HFF-Myc (cell line): ENCODE measurements around the gene ZSWIM8.
A peak's percentile ranks its signal among the peaks of the same experiment; 100 is the strongest.
"Not testable (repeated sequence)": the region's sequence is repeated elsewhere in the genome, so short reads cannot be mapped to it uniquely, and the experiment has no call there.

ENCODE experiments used
- DNase-seq: peaks from one replicate; pipeline ENCODE4 v3.0.0-alpha.2; 2011; ENCODE audit warnings: low read depth; ENCODE audit errors: extremely low read depth
- H3K4me3 ChIP-seq: replicated peaks from 2 replicates; pipeline ENCODE4 v1.5.1; 2011; ENCODE audit warnings: low read depth, mild to moderate bottlenecking, control low read depth, low read length
- TF ChIP-seq, protein P1 (sequence below): IDR thresholded peaks from 2 replicates; pipeline ENCODE4 v1.5.1; 2012; ENCODE audit warnings: mild to moderate bottlenecking, low read depth, low read length, control low read depth; ENCODE audit errors: missing control alignments

ZSWIM8 gene

DNA sequence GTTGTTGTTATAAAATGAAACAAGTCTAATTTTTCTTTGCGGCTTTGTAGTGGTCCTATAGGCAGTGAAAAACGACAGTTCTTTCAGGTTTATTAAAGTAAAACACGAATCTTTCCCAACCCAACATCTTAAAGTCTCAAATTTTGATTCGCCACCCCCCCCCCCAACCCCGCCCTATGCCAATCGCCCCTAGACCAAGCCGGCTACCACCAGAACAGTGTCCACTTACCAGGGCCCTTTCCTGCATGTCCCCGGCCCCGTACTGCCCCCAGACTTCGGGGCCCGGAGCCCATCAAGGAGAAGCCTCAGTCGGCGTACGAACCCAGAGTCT lies 3.9 kb upstream of the ZSWIM8 start:
- TF ChIP-seq, protein P1, sequence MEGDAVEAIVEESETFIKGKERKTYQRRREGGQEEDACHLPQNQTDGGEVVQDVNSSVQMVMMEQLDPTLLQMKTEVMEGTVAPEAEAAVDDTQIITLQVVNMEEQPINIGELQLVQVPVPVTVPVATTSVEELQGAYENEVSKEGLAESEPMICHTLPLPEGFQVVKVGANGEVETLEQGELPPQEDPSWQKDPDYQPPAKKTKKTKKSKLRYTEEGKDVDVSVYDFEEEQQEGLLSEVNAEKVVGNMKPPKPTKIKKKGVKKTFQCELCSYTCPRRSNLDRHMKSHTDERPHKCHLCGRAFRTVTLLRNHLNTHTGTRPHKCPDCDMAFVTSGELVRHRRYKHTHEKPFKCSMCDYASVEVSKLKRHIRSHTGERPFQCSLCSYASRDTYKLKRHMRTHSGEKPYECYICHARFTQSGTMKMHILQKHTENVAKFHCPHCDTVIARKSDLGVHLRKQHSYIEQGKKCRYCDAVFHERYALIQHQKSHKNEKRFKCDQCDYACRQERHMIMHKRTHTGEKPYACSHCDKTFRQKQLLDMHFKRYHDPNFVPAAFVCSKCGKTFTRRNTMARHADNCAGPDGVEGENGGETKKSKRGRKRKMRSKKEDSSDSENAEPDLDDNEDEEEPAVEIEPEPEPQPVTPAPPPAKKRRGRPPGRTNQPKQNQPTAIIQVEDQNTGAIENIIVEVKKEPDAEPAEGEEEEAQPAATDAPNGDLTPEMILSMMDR: no peak
- DNase-seq: no peak

DNA sequence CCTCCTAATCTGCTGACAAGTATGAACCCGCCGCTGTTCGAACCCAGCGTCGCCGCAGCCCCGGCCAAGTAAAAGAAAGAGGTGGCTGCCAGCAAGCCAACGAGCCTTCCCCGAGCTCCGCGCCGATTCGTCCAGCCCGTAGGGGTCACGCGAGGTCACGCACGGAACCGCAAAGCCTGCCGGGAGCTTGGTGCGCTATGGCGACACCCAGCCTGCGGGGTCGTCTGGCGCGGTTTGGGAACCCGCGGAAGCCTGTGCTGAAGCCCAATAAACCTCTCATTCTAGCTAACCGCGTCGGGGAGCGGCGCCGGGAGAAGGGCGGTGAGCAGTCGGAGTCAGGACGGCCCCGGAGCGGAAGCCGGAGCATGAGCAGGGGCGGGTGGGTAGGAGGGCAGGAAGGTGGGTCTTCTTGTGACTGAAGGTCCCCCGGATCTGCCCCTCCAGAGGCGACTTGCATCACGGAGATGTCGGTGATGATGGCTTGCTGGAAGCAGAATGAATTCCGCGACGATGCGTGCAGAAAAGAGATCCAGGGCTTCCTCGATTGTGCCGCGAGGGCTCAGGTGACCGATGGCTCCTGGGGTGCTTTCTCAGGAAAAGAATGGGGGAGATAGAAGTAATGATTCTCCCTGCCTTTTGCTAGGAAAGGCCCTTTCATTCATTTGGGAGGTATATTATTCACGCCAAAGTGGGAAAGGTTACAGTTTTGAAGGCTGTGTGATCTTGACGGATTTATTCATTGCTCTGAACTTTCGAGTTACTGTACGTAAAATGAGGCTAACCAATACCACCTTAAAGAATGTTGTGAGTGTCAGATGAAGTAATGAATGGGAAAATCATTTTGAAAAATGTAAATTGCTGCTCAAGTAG lies 3.3 kb upstream of the ZSWIM8 start, which contains the start of gene CHCHD1:
CHCHD1 (plus strand) TSS at position 170 of the 870 bp plus-strand sequence; CDS start at position 198, 28 bp downstream.
- peak; percentile 69 for DNase-seq
- H3K4me3 ChIP-seq: peak within 1 kb of the TSS; percentile 90
- TF ChIP-seq, protein P1: no peak

More for the DNA sequence above, 3.9 kb upstream of the ZSWIM8 start:
- H3K4me3 ChIP-seq: peak overlapping the region; percentile 90

DNA sequence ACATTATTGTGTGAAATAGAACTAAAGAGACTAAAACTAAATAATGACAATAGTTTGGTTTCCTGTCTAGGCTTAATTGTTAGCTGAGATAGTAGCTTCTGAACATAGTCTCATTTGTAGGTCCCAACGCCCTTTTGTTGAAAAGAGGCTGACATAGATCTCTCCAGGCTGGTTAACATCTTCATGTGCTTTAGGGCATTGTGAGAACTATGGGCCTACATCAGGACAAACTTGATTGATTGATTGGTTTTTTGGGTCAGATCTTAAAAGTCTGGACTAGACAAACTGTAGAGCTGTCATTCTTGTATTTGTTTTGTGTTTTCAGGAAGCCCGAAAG lies 2.7 kb upstream of the ZSWIM8 start:
- H3K4me3 ChIP-seq: peak overlapping the region; percentile 90
- TF ChIP-seq, protein P1: no peak
- DNase-seq: no peak

DNA sequence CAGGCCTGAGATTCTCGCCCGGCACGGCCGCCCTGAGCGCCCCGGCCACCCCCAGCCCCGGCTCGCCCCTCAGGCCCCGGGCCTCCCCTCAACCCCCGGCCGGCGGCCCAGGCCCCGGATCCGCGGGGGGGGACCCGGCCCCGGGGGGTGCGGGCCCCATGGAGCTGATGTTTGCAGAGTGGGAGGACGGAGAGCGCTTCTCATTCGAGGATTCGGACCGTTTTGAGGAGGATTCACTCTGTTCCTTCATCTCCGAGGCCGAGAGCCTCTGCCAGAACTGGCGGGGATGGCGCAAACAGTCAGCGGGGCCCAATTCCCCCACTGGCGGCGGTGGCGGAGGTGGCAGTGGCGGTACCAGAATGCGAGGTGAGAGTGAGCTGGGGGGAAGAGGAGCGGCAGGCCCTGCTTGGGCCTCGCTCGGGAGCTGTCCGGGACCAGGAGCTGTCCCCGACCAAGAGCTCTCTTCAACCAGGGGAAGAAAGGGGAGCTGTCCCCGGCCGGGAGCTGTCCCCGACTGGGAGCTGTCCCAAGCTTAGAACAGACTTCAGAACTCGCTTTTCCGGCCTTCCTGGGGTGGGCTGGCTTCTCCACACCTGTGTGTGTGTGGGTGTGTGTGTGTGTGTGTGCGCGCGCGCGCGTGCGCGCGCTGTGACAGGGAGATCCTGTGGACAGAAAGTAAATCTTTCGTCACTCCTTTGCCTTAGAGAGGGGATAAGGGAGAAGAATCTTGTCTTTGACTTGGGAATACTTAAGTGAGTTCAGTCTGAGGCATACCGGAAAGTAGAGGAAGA lies 510 bp downstream of the ZSWIM8 start:
- TF ChIP-seq, protein P1: no peak
- DNase-seq: no peak
- H3K4me3 ChIP-seq: peak overlapping the region; percentile 80

DNA sequence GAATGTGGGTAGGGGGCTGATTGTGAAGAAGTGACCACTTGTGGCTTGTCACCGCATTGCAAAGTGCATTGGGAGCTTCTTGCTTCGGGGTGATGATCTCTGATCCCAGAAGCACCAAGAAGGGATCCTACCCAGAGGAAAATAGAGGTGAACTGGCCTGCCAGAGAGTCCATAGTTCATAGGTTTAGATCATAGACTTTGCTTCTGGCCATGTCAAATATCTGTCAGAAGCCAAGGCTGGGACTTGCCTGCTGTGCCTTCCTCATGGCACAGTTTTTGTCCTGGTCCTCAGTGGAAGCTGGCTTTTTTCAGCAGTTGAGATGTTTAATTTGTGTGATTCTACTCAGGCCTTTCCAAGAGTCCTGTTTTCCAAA lies 1.1 kb downstream of the ZSWIM8 start:
- peak overlapping the region; percentile 80 for H3K4me3 ChIP-seq
- no peak for DNase-seq
- TF ChIP-seq, protein P1: no peak

DNA sequence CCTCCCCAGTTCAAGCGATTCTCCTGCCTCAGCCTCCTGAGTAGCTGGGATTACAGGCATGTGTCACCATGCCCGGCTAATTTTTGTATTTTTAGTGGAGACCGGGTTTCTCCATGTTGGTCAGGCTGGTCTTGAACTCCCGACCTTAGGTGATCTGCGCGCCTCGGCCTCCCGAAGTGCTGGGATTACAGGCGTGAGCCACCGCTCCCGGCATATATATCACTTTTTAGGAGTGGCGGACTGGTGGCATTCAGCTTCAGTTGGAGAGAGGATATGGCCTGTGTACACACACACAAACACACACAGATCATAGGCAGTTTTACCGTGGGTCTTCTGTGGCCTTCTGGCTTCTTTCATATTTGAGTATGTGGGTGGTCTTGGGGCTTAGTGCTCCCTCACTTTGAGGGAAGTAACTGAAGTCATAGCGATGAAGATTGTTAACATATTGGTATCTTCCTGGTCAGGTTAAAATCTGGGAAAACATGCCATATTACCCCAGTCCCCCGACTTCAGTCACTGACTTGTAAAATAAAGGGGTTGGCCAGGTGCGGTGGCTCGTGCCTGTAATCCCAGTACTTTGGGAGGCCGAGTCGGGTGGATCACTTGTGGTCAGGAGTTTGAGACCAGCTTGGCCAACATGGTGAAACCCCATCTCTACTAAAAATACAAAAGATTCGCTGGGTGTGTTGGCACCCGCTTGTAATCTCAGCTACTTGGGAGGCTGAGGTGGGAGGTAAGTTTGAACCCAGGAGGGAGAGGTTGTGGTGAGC lies 1.8 kb downstream of the ZSWIM8 start:
- DNase-seq, H3K4me3 ChIP-seq: not testable (repeated sequence)
